ENCODE data around the gene FBXO46.
A peak's percentile ranks its signal among the peaks of the same experiment; 100 is the strongest.

The FBXO46 gene

DNA sequence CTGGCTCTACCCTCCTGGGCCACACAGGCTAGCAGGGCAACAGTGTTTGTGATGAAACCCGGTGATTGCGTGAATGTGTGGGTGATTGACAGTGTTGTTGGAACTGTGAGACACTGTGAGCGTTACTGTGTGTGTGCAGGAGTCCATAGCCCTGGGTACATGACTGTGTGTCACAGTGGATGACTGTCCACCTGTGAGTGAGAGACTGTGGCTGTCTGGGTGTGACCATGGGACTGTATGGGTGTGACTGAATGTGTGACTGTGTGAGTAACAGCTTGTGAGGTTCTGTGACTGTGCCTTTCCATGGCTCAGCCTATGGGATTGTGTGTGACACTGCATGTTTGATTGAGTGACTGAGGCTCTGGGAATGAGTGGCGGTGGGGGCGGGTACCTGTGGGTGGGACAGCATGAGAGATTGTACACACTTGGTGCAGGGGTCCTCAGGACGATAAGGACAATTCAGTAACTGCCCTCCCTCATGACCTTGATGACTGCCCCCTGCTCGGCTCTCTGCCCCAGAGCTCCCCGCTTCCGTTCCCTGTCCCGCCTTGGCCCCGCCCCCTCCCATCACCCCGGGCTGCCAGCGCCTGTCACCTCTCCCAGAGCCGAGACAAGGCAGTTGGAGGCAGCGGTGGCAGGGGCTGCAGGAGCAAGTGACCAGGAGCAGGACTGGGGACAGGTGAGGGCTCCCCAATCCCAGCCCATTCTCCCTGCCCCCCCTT, 62.9 kb downstream of the FBXO46 start, which contains the start of gene GIPR:
Gene GIPR, plus strand, starts transcription at position 602 of the 722 bp plus-strand sequence. CDS start 1,300 bp downstream, outside the sequence.
- no peak for DNase-seq (ENCODE audit: extremely low read depth, low read depth)
- peak within 1 kb of the TSS; percentile 31 for H3K4me3 ChIP-seq (replicated peaks; ENCODE audit: low read depth, low read length)
- TF ChIP-seq, protein P1, sequence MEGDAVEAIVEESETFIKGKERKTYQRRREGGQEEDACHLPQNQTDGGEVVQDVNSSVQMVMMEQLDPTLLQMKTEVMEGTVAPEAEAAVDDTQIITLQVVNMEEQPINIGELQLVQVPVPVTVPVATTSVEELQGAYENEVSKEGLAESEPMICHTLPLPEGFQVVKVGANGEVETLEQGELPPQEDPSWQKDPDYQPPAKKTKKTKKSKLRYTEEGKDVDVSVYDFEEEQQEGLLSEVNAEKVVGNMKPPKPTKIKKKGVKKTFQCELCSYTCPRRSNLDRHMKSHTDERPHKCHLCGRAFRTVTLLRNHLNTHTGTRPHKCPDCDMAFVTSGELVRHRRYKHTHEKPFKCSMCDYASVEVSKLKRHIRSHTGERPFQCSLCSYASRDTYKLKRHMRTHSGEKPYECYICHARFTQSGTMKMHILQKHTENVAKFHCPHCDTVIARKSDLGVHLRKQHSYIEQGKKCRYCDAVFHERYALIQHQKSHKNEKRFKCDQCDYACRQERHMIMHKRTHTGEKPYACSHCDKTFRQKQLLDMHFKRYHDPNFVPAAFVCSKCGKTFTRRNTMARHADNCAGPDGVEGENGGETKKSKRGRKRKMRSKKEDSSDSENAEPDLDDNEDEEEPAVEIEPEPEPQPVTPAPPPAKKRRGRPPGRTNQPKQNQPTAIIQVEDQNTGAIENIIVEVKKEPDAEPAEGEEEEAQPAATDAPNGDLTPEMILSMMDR (IDR thresholded peaks at IDR 0.05; ENCODE audit: low read depth, low read length, missing control alignments) = no peak

DNA sequence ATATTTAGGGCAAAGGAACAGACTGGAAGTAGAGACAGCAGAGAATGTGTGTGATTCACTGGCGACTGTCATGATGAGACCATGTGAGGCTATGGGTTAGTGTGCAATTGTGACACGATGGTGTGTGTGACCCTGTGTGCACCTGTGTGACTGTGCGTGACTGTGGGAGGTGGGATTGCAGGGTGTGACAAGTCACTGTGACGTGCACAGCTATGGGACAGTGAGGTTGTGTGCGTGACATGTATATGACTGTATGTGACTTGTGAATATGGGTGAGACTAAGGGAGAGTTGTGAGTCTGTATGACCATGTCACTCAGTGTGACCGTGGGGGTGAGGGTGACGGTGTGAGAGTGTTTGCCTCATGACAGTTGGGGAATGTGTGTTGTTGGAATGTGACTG, 66.1 kb downstream of the FBXO46 start:
- no peak overlapping the region for H3K4me3 ChIP-seq (replicated peaks; ENCODE audit: low read depth, low read length)
- DNase-seq (ENCODE audit: extremely low read depth, low read depth) = no peak
- TF ChIP-seq, protein P1 (IDR thresholded peaks at IDR 0.05; ENCODE audit: low read depth, low read length, missing control alignments) = no peak

GRCh38 chr19:45663800-45664199, 66.9 kb downstream of the FBXO46 start:
- no peak overlapping the region for H3K4me3 ChIP-seq (replicated peaks; ENCODE audit: low read depth, low read length)
- TF ChIP-seq, protein P1 (IDR thresholded peaks at IDR 0.05; ENCODE audit: low read depth, low read length, missing control alignments) = no peak
- DNase-seq (ENCODE audit: extremely low read depth, low read depth) = no peak

DNA sequence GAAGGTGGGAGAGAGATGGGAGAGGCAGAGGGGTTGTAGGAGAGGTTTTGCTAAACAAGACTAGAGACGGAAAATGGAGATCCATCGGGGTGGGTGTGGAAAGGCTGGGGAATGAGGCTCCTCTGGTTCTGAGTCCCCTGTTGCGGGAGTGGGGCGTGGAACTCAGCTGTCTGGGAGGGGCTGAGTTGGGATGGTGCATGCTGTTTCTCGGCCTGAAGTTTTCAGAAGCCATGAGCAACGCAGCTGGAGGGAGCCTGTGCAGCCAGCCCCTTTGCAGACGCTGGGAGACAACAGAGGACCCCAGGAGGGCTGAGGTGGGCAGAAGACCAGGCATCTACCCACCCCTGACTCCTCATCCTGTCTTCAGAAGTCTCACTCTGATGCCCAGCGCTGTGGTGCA, 70.1 kb downstream of the FBXO46 start:
- no peak for DNase-seq (ENCODE audit: extremely low read depth, low read depth)
- H3K4me3 ChIP-seq (replicated peaks; ENCODE audit: low read depth, low read length) = no peak overlapping the region
- TF ChIP-seq, protein P1 (IDR thresholded peaks at IDR 0.05; ENCODE audit: low read depth, low read length, missing control alignments) = no peak

Data from HFF-Myc (cell line).